Panc1 (cell line): ENCODE results near the gene SVIL. TPM values are rescaled to one million over a fixed set of nuclear protein-coding genes. Genes with fewer than 3 reads are reported as not detected.

Experiments used
- ATAC-seq: fragments of 200-7000 bp; cut with Tn5 transposase; 2 replicates; pipeline ENCODE4 v1.9.1; 2020; ENCODE audit warnings: mild to moderate bottlenecking, moderate library complexity
- BruUV-seq: library from RNA; stranded (reverse); fragments of 400-500 nt; replicated peaks from 2 replicates; lab custom pipeline; 2021; lab: Mats Ljungman, UMichigan
- CTCF ChIA-PET: fragments of 300-600 bp; sonication (Branson Sonifier 250); formaldehyde crosslinking; loops from one replicate; lab custom pipeline; 2022; ENCODE audit warnings: antibody characterized with exemption; lab: Charles Lee
- POLR2A ChIA-PET: fragments of 300-600 bp; sonication (Branson Sonifier 250); formaldehyde crosslinking; loops from one replicate; lab custom pipeline; 2022; ENCODE audit warnings: antibody characterized with exemption; lab: Charles Lee
- DNase-seq: peaks from one replicate; pipeline ENCODE4 v3.0.0-alpha.2; 2010; ENCODE audit warnings: low read depth, low spot score
- H3K27ac ChIP-seq: 2 replicates; pipeline ENCODE4 v1.5.1; 2011; ENCODE audit warnings: mild to moderate bottlenecking, low read length, inconsistent platforms
- H3K27me3 ChIP-seq: fragments of 200-500 bp; sonication (Bioruptor generic); 2 replicates; pipeline ENCODE4 v1.6.0; 2014; ENCODE audit warnings: low read length, inconsistent platforms; ENCODE audit not compliant: control insufficient read depth, insufficient read depth
- H3K36me3 ChIP-seq: fragments of 200-500 bp; sonication (Bioruptor generic); 2 replicates; pipeline ENCODE4 v1.5.1; 2014; ENCODE audit warnings: inconsistent platforms, mild to moderate bottlenecking, low read length, moderate library complexity; ENCODE audit not compliant: control insufficient read depth, insufficient read depth
- H3K4me1 ChIP-seq: 2 replicates; pipeline ENCODE4 v1.5.1; 2011; ENCODE audit warnings: inconsistent platforms, mild to moderate bottlenecking, low read length, moderate library complexity; ENCODE audit not compliant: control insufficient read depth, insufficient read depth
- H3K4me3 ChIP-seq, 2 experiments: 2 replicates each; pipeline ENCODE4 v1.5.1; 2011 to 2012; ENCODE audit warnings: low read depth in 2 of 2, low read length in 2 of 2, mild to moderate bottlenecking in 2 of 2, inconsistent platforms in 1 of 2, moderate library complexity in 1 of 2
- H3K9me3 ChIP-seq: fragments of 200-500 bp; sonication (Bioruptor generic); 2 replicates; pipeline ENCODE4 v1.5.1; 2014; ENCODE audit warnings: low read depth, mild to moderate bottlenecking, inconsistent platforms, low read length, moderate library complexity; ENCODE audit not compliant: control insufficient read depth, insufficient read depth
- POLR2AphosphoS5 ChIP-seq: IDR thresholded peaks from 2 replicates; pipeline ENCODE4 v1.6.1; 2012; ENCODE audit warnings: mild to moderate bottlenecking, low read depth, low read length, moderate library complexity
- REST ChIP-seq, 2 experiments: IDR thresholded peaks; 2 replicates each; pipeline ENCODE4 v1.6.1; 2011 to 2012; ENCODE audit warnings: low read depth in 2 of 2, control low read depth in 1 of 2, low read length in 1 of 2, mild to moderate bottlenecking in 1 of 2, moderate library complexity in 1 of 2; ENCODE audit not compliant: insufficient read depth in 1 of 2
- SIN3A ChIP-seq: IDR thresholded peaks from 2 replicates; pipeline ENCODE4 v1.6.1; 2012; ENCODE audit warnings: low read depth, mild to moderate bottlenecking, low read length, moderate library complexity, borderline replicate concordance; ENCODE audit not compliant: insufficient read depth
- TCF7L2 ChIP-seq: IDR thresholded peaks from 2 replicates; pipeline ENCODE4 v1.6.1; 2011; ENCODE audit warnings: mild to moderate bottlenecking, low read depth, low read length, inconsistent platforms
- in situ Hi-C: cut with HindIII; loops from 2 replicates; pipeline ENCODE4 v1.10.0; 2016; ENCODE audit warnings: low sequenced_read_pairs, low pct_unique_long_range_greater_than_20kb
- intact Hi-C: fragments of 100-400 bp; cut with micrococcal nuclease; formaldehyde crosslinking; loops from one replicate; pipeline ENCODE4 v1.10.0; 2022; ENCODE audit not compliant: unreplicated experiment
- total RNA-seq: library from RNA; stranded (reverse); gene quantifications from one replicate; pipeline ENCODE4 v1.2.1, GENCODE V29; 2021; ENCODE audit not compliant: unreplicated experiment
- TF ChIP-seq, protein P1 (sequence below): fragments of 450-650 bp; IDR thresholded peaks from 2 replicates; pipeline ENCODE4 v1.5.1; 2017; ENCODE audit warnings: mild to moderate bottlenecking

Gene SVIL
- total RNA-seq, 1 experiment from 2014 or later: 72.8 TPM

DNA sequence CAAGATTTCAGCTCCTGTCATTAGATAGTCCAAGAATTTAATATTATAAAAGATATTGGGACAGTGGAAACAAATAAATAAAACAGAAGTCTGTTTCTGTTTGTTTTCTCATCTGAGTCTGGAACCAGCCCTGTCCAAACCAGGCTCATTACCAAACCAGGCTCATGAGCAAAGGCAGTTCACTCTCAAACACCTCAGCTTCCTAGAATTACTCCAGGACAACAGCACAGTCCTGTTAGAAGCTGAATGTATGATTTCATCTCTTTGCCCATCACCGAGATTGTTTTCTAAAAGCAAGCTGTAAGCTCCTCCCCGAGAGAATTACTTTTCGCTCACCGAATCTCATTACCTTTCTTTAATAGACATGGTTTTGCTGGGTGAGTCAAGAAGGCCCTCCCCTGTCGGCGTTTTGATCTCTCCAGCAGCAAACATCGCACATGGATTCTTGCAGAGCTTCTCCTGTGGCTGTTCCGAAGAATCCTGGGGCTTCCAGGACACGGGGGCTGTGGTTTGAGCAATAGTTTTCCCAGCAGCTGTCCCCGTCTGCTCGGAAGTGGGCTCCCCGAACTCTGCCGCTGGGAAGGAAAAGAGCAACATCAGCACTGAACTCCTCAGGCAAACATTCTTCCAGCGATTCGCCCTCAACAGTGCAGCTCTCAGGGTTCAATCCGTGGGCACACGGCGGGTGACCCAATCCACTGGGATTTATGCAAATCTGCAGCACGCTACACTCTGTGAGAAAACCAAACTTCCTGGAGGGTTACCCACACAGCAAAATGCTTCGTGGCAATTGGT, 112.5 kb downstream of the SVIL start:
- no peak overlapping the region for H3K4me3 ChIP-seq
- no peaks in the 10 kb centered on the region for H3K4me1 ChIP-seq
- POLR2A ChIA-PET: no interaction called here
- no peak for ATAC-seq
- H3K27ac ChIP-seq: no peak overlapping the region
- no TSS peak for BruUV-seq
- TF ChIP-seq TCF7L2: no peak
- TF ChIP-seq SIN3A: no peak
- TF ChIP-seq REST (IDR thresholded peaks at IDR 0.05; ENCODE audit: insufficient read depth in 1 of 2, low read depth in 2 of 2, low read length in 1 of 2): no peak
- TF ChIP-seq, protein P1, sequence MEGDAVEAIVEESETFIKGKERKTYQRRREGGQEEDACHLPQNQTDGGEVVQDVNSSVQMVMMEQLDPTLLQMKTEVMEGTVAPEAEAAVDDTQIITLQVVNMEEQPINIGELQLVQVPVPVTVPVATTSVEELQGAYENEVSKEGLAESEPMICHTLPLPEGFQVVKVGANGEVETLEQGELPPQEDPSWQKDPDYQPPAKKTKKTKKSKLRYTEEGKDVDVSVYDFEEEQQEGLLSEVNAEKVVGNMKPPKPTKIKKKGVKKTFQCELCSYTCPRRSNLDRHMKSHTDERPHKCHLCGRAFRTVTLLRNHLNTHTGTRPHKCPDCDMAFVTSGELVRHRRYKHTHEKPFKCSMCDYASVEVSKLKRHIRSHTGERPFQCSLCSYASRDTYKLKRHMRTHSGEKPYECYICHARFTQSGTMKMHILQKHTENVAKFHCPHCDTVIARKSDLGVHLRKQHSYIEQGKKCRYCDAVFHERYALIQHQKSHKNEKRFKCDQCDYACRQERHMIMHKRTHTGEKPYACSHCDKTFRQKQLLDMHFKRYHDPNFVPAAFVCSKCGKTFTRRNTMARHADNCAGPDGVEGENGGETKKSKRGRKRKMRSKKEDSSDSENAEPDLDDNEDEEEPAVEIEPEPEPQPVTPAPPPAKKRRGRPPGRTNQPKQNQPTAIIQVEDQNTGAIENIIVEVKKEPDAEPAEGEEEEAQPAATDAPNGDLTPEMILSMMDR: no peak
- TF ChIP-seq POLR2AphosphoS5: no peak
- DNase-seq: no peak
- H3K36me3 ChIP-seq: peaks cover 13% of the 10 kb centered on the region
- in situ Hi-C loops: no loop called here
- H3K27me3 ChIP-seq: no peaks in the 10 kb centered on the region
- CTCF ChIA-PET: no interaction called here
- intact Hi-C loops: no loop called here
- no peaks in the 10 kb centered on the region for H3K9me3 ChIP-seq

DNA sequence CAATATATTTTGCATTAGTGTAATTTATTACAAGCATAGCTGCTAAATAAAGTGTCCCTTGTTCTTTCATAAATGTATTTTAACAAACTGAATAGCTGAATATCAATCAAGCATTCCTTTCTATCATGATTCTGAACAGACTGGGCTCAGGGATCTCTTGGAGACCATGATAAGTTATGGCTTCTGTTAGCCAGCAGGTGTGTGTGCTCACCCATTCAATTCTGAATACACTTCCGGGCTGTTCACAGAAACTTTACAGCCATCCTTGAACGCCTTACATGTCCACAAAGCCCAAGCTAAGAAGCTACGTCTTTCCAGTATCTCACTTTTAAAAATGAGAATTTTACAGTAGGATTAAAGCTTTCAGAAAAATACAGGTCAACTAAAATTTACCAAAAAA, 115.1 kb downstream of the SVIL start:
- in situ Hi-C loops (no loop called here), intact Hi-C loops (no loop called here)
- Histone ChIP-seq H3K27me3 (no peaks in the 10 kb centered on the region), H3K4me1 (no peaks in the 10 kb centered on the region), H3K4me3 (no peak overlapping the region), H3K9me3 (no peaks in the 10 kb centered on the region), H3K36me3 (peaks cover 13% of the 10 kb centered on the region), H3K27ac (no peak overlapping the region)
- ChIA-PET CTCF (no interaction called here), POLR2A (no interaction called here)
- no TSS peak for BruUV-seq
- DNase-seq: no peak
- TF ChIP-seq TCF7L2 (no peak), SIN3A (no peak), POLR2AphosphoS5 (no peak)
- TF ChIP-seq, protein P1: no peak
- ATAC-seq: no peak
